Stomach (tissue), 4 donors: ENCODE data around the gene GFAP.

Experiments
- CTCF ChIP-seq, 7 experiments: fragments of 450-650 bp in 4 of 7; fragments of 200-600 bp in 3 of 7; sonication (generic) in 3 of 7; IDR thresholded peaks; one replicate each; pipeline ENCODE4 v1.5.1; 2016 to 2019; ENCODE audit warnings: antibody characterized with exemption in 7 of 7, control low read depth in 2 of 7, mild to moderate bottlenecking in 1 of 7
- POLR2A ChIP-seq, 4 donors: fragments of 450-650 bp; IDR thresholded peaks; one replicate each; pipeline ENCODE4 v1.6.1; 2016; ENCODE audit warnings: antibody characterized with exemption in 4 of 4, control low read depth in 2 of 4, mild to moderate bottlenecking in 1 of 4, moderate library complexity in 1 of 4
- POLR2AphosphoS5 ChIP-seq, 3 donors: sonication (generic); formaldehyde crosslinking; IDR thresholded peaks; one replicate each; pipeline ENCODE4 v1.6.1; 2016; ENCODE audit warnings: antibody characterized with exemption in 3 of 3

GRCh38 chr17:44865231-44865660 lies 50.1 kb downstream of the GFAP start:
- TF ChIP-seq CTCF (IDR thresholded peaks at IDR 0.05) (peak in 5 of 7 experiments; percentile 67 to 87 (median 85)), POLR2AphosphoS5 (IDR thresholded peaks at IDR 0.05) (peak in 1 of 3 donors; percentile 33), POLR2A (IDR thresholded peaks at IDR 0.05) (no peak)
